Right ventricle myocardium superior (tissue), 1 donor: Measurements from ENCODE around the gene OLA1. TPM values are rescaled to one million over a fixed set of nuclear protein-coding genes. Genes with fewer than 3 reads are reported as not detected.
A peak's percentile ranks its signal among the peaks of the same experiment; 100 is the strongest.
"Not testable (repeated sequence)": the region's sequence is repeated elsewhere in the genome, so short reads cannot be mapped to it uniquely, and the experiment has no call there.

Source experiments
- ATAC-seq: fragments of 200-7000 bp; cut with Tn5 transposase; one replicate; pipeline ENCODE4 v1.9.1; 2020; ENCODE audit warnings: mild to moderate bottlenecking; ENCODE audit not compliant: poor library complexity
- DNase-seq: peaks from one replicate; pipeline ENCODE4 v3.0.0-alpha.2; 2020
- intact Hi-C: fragments of 100-400 bp; cut with DNase I; formaldehyde crosslinking; loops from one replicate; pipeline ENCODE4 v1.11.2; 2022
- long read RNA-seq: library from polyadenylated mRNA; unstranded; transcript quantifications from one replicate; pipeline ENCODE4 v2.0.0, GENCODE V29; 2021
- total RNA-seq: library from RNA; stranded (reverse); fragmentation: NEBNext Ultra II Directional; extraction: Animal tissue kit (Norgen Biotek cat#: 25700); gene quantifications from one replicate; pipeline ENCODE4 v1.2.1, GENCODE V29; 2021
- donor health status: DM: no; HTN: yes; CAD: no; lungs with severe emphysema.

OLA1 gene
- 71.3 TPM for total RNA-seq
- long read RNA-seq, full-length matches to known transcripts: 180 of 190 reads
- long read RNA-seq, partial matches to known transcripts: 0 of 190 reads
- long read RNA-seq, other reads (novel, unspliced or antisense): 10 of 190 reads

DNA sequence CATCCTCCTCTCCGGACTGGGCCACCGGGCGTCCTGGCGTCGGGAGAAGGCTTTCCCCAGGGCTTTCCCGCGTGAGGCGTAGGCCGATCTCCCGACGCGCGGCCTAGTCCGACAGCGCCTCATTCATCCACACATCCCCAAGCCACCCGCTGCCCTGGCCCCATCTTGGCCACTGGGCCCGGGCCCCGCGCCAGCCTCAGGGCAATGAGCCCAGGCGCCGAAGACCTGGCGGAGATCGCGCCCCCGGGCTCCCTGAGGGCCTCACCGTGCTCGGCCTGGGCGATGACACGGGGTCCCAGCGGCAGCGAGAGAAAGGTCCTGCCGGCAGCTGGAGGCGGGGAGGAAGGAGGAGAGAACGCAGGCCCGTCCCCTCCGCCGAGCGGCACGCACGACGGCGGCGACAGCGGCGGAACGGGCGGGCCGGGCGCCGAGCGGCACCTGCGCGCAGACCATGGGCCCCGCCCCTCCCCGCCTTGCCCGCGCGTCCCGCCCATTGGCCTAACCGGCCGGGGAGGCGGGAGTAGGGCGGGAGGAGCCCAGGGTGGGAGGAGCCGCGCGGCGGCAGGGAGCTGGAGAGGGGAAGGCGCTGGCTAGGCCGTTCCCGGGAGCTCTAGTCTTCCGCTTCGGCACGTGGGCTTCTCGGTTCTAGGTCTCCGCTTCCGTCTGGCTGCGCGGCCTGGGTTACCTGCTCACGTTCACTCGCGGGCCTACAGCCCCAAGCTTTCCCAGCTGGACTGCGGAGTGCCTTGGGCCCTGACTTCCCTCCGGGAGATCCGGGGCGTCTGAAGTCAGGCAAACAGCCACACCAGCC is at the start of gene OLA1:
TSS of gene OLA1 (minus strand) at position 346 of the 811 bp plus-strand sequence. CDS start 1,717 bp downstream, outside the sequence.
- intact Hi-C loops: loop anchor here (10.0 kb wide), 1 partner anchor 86 kb away; the partner anchor contains the start of gene SP9
- DNase-seq (peak; percentile 97), ATAC-seq (peak; percentile 100)

DNA sequence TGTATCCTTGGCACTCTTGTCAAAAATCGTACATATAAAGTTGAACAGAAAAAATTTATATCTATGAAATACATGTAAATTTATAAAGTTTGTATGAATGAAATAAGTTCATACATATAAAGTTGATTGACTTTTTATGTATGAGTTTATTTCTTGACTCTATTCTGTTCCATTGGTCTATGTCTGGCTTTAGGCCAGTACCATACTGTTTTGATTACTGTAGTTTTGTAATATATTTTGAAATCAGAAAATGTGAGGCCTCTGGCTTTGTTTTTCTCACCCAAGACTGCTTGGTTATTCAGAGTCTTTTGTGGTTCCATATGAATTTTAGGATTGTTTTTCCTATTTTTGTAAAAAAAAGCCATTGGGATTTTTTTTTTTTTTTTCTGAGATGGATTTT is 44.6 kb upstream of the OLA1 start:
- intact Hi-C loops: no loop called here
- ATAC-seq (no peak), DNase-seq (no peak)

DNA sequence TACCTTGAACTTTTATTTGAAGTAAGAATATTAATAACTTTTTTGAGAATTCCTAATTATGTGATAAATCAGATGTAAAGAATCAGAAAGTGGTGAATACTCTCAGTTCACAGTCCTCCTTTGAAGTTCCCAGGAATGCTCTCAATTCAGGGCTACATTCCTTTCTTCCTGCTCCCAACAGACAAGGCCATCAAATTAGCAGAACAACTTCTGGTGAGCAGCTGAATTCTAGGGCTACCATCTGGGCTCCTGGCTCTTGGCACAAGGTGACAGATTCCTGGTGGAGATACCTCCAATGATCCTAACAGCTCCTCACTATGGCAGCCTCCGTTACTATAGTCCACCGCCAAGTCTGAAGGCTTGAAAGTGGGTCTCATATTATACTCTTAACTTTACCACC is 37.8 kb upstream of the OLA1 start:
- ATAC-seq (no peak), DNase-seq (no peak)
- intact Hi-C loops: no loop called here

DNA sequence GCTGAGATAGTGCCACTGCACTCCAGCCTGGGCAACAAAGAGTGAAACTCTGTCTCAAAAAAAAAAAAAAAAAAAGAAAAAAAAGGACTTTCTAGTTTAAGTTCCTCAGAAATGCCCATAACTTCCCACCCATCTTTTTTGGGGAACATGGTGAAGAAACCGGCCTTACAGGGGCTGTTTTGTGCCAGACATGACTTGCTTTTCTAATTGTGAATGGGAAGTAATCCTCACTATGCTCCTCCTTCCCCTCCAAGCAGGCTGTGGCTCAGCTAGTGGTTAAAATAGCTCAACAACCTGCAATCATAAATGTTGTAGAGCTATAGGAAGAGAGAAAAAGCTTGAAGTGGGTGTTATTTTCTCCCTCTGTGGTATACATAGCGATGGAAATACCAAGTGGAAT is 34.1 kb upstream of the OLA1 start:
- intact Hi-C loops: no loop called here
- DNase-seq: no peak
- no peak for ATAC-seq

DNA sequence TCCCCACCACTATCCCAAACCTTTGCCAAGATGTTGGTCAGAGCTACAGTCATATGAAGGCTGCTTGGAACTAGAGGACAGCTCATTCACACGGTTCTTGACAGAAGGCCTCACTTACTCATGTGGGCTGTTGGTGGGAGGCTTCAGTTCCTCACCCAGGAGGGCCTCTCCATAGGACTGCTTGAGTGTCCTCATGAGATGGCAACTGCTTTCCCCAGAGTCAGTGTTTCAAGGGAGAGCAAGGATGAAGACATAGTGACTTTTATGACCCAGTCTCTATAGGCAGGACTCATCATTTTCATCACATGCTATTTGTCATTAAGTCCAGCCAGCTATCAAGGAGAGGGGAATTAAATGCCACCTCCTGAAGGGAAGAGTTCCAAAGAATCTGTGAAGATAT is 33.4 kb upstream of the OLA1 start:
- no peak for DNase-seq
- intact Hi-C loops: no loop called here
- ATAC-seq: no peak

DNA sequence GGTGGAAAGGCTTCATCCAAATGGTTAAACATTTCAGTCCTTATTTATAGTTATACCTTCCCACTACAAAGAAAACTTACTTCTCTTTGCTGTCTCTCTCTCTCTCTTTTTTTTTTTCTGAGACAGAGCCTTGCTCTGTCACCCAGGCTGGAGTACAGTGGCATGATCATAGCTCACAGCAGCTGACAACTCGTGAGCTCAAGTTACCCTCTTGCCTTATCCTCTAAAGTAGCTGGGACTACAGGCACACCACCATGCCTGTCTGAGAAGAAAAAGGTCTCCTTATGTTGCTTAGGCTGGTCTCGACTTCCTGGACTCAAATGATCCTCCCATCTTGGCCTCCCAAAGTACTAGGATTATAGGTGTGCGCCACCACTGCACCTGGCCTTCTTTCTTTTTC is 32.3 kb upstream of the OLA1 start:
- DNase-seq (no peak), ATAC-seq (no peak)
- intact Hi-C loops: no loop called here

DNA sequence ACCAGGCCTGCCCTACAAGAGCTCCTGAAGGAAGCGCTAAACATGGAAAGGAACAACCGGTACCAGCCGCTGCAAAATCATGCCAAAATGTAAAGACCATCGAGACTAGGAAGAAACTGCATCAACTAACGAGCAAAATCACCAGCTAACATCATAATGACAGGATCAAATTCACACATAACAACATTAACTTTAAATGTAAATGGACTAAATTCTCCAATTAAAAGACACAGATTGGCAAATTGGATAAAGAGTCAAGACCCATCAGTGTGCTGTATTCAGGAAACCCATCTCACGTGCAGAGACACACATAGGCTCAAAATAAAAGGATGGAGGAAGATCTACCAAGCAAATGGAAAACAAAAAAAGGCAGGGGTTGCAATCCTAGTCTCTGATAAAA is 21.9 kb upstream of the OLA1 start:
- intact Hi-C loops, ATAC-seq, DNase-seq: not testable (repeated sequence)

DNA sequence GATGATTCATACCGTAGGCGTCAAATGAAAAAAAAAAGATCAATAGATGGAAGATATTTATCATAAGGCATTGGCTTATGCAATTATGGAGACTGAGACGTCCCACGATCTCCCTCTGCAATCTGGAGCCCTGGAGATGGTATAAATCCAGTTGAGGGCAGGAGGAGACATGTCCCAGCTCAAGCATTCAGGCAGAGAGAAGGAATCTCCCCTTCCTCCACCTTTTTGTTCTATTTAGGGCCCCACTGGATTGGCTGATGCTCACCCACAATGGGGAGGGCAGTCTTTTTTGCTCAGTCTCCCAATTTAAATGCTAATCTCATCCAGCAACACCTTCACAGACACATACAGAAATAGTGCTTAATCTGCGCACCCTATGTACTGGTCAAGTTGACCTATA is 18.0 kb upstream of the OLA1 start:
- DNase-seq (no peak), ATAC-seq (no peak)
- intact Hi-C loops: no loop called here

DNA sequence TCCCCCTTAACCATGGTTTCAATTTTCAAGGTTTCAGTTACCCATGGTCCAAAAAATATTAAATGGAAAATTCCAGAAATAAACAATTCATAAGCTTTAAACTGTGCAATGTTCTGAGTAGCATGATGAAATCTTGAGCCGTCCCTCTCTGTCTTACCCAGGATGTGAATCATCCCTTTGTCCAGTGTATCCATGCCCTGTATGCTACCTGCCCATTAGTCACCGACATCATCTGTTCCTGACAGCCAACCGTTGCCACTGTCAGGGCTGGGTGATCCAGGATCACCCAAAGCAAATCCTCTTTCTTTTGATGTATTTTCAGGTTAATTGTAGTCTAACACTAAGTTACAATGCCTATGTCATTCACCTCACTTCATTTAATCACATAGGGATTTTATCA is 15.7 kb upstream of the OLA1 start:
- intact Hi-C loops: no loop called here
- no peak for ATAC-seq
- DNase-seq: no peak

DNA sequence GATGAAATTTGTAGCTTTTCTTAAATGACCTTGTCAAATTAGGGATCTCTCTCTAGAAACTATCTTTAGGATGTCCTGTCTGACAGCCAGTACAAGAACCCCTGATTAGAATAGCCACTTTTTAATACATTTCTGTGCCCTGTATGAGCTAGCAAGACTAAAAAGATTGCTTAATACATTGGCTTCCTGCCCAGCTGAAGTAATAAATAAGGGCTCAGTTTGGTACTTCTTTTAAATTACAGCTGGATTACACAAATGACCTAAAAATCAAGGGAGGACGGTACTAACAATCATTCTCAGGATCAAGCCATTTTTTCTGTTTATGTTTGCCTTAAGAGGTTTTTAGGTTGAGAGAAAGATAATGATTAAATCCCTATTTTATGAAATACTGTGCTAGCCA is 11.6 kb upstream of the OLA1 start:
- ATAC-seq: peak; percentile 49
- intact Hi-C loops: no loop called here
- DNase-seq: no peak

DNA sequence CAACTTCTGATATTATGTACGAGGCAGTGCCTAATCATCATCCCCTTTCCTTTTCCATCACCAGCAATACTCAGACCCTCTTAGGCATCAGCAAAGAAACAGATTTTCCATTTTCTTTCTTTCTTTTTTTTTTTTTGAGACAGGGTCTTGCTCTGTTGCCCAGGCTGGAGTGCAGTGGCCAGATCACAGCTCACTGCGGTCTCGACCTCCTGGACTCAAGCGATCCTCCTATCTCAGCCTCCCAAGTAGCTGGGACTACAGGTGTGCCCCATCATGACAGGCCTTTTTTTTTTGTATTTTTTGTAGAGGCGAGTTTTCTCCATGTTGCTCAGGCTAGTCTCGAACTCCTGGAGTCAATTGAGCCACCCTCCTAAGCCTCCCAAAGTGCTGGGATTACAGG is 5.9 kb upstream of the OLA1 start:
- no peak for ATAC-seq
- intact Hi-C loops: no loop called here

DNA sequence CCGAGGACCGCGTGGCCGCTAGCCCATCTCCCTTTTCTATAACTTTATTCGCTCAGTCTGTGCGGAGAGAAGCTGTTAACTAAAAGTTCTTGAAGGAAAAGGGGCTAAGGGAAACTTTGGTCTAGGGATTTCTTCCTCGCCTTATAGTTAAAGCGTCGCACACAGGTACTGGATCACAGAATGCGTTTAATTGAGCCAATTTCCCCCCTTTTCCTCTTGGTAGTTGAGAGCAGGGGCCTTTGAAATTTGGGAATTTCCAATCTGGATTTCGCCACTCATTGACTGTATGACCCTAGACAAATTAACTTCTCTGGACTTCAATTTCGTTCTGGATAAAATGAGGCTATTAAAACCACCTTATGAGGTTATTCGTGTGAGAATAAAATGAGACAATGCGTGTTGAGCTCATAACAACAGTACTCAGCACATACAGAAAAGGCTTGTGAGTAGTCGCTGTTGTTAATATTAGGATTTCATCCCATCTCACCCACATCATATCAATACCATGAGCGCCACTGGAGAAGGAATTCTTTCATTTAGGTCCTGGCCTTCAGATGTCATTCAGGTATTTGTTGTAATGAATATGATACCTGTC is 763 bp upstream of the OLA1 start:
- DNase-seq (no peak), ATAC-seq (no peak)
- intact Hi-C loops: loop anchor here (10.0 kb wide), 1 partner anchor 86 kb away; the partner anchor contains the start of gene SP9

More for the DNA sequence above, 5.9 kb upstream of the OLA1 start:
- no peak for DNase-seq

DNA sequence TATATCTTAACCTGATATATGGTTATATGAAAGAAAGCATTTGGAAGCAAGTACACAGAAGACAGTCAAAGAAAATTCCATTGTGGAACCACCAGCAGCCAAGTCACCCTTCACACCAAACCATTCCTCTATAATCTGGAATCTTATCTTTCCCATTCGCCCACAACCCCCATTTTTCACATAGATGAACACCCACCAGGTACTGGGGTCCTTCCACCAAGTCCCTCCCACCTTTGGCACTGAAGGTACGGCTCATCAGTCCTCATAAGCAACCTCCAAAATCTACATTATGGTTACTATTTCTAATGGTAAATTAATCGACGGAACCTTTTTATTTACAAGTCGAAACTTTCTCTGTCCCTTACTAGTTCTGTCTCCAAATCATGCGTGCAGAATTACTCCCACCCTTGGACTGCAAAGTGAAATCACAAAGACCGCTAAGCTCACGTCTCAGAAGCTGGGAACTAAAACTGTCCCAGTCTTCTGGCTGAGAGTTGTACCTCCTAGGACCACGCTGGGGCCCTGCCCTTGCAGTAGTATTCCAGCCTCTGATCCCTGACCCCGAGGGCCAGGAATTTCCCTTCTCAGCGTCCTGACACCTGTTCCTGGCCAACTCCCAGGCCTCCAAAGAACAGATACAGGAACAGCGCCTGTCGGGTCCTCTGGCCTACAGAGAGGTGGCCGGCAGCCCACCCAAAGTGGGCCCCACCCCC is 702 bp downstream of the OLA1 start:
- DNase-seq (no peak), ATAC-seq (peak; percentile 24)
- intact Hi-C loops: loop anchor here (10.0 kb wide), 1 partner anchor 87 kb away; the partner anchor contains the start of gene SP9

DNA sequence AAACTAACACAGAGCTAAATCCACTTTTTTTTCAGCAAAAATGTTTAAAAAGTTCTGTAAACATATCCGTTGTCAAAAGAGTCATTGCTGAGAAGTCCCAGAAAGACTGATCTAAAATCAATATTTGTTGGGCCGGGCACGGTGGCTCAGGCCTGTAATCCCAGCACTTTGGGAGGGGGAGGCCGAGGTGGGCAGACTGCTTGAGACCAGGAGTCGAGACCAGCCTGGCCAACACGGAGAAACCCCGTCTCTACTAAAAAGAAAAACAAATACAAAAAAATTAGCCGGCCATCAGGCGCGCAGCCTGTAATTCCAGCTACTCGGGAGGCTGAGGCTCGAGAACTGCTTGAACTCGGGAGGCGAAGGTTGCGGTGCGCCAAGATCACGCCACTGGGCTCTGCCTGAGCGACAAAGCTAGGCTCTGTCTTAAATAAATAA is 1.4 kb downstream of the OLA1 start:
- no peak for DNase-seq
- no peak for ATAC-seq
- intact Hi-C loops: loop anchor here (10.0 kb wide), 1 partner anchor 88 kb away; the partner anchor contains the start of gene SP9

DNA sequence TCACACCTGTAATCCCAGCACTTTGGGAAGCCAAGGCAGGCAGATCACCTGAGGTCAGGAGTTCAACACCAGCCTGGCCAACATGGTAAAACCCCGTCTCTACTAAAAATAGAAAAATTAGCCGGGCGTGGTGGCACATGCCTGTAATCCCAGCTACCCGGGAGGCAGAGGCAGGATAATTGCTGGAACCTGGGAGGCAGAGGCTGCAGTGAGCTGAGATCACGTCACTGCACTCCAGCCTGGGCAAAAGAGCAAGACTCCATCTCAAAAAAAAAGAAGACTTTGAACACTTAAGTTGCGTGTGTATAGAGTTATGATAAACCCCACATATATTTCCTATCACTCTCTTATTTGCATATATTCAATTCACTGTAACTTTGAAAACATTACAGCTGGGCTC is 2.7 kb downstream of the OLA1 start:
- ATAC-seq, DNase-seq: not testable (repeated sequence)
- intact Hi-C loops: loop anchor here (10.0 kb wide), 1 partner anchor 89 kb away; the partner anchor contains the start of gene SP9

DNA sequence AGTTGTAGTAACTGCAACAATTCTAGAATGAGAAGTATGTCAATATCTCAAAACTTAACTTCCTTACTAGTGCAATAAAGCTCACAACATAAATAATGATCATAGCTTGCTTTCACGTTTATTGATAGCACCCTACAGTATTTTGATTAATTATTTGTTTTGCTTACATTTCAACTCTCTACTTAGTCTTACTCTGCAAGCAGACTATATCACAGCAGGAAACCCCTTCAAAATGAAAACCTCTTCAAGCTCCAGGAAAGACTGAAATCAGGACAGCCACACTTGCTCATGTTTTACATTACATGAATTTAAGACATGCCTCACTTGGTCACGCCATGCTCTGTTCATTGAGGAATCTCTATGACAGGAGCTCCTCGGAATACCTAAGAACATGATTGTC is 3.3 kb downstream of the OLA1 start:
- DNase-seq (no peak), ATAC-seq (no peak)
- intact Hi-C loops: loop anchor here (10.0 kb wide), 1 partner anchor 90 kb away; the partner anchor contains the start of gene SP9

DNA sequence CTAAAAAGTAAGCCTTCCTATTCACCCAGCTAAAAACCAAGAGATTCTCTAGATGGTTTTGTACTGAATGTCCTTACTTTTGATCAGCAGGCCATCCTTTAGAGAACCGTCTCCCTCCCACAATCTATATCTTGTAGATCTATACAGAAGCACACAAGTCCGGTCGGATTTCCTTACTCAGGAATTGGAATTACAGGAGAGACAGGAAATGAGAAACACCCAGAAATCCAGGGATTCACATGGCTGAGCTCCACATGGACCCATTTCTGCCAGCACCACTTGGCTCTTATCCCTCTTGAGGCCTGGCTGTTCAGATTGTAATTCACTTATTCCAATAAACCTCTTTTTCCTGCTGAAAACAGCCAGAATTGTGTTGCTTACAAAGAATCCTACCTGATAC is 4.5 kb downstream of the OLA1 start:
- DNase-seq (no peak), ATAC-seq (no peak)
- intact Hi-C loops: loop anchor here (10.0 kb wide), 1 partner anchor 91 kb away; the partner anchor contains the start of gene SP9

DNA sequence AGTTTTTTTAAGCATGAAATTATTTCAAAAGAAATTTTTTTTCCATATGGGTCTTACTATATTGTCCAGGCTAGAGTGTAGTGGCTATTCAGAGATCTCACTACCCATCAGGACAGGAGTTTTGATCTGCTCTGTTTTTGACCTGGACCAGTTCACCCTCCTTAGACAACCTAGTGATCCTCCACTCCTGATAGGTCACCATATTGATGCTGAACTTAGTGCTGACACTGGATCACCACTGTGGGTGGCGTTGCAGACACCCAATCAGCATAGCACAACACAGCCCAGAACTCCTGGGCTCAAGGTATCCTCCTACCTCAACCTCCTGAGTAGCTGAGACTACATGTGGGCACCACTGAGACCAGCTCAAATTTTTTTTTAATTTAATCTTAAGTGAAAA is 8.2 kb downstream of the OLA1 start:
- intact Hi-C loops: loop anchor here (10.0 kb wide), 1 partner anchor 95 kb away; the partner anchor contains the start of gene SP9
- DNase-seq: no peak
- ATAC-seq: no peak

DNA sequence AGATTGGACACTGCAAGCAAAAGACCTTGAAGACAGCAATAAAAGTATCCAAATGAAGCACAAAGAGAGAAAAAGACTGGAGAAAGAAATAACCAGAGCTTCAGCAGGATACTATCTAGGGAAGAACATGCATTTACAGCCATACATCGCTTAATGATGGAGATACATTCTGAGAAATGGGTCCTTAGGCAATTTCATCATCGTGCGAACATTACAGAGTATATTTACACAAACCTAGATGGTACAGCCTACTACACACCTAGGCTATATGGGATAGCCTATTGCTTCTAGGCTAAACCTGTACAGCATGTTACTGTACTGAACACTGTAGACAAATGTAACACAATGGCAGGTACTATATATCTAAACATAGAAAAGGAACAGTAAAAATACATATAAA is 11.9 kb downstream of the OLA1 start:
- DNase-seq: no peak
- no peak for ATAC-seq
- intact Hi-C loops: no loop called here
